Spleen (tissue), 7 donors: ENCODE data around the gene PTPN3.

Experiments used
- CTCF ChIP-seq, 11 experiments: fragments of 200-600 bp in 7 of 11; fragments of 450-650 bp in 4 of 11; sonication (generic) in 4 of 11; IDR thresholded peaks in 8 of 11; conservative IDR thresholded peaks in 3 of 11; 1 replicate in 7 of 11; 2 replicates in 4 of 11; pipeline versions ENCODE4 v1.4.0 to v1.8.0; 2016 to 2021; ENCODE audit warnings: antibody characterized with exemption in 11 of 11, inconsistent platforms in 4 of 11, mild to moderate bottlenecking in 1 of 11
- POLR2A ChIP-seq, 3 donors: fragments of 450-650 bp; IDR thresholded peaks; one replicate each; pipeline ENCODE4 v1.5.1; 2017; ENCODE audit warnings: antibody characterized with exemption in 3 of 3, mild to moderate bottlenecking in 1 of 3
- POLR2AphosphoS5 ChIP-seq, 3 donors: sonication (generic); formaldehyde crosslinking; IDR thresholded peaks; one replicate each; pipeline ENCODE4 v1.5.1; 2017; ENCODE audit warnings: antibody characterized with exemption in 3 of 3
- donor health status: DM: no; HTN: no; CAD: no; lungs with moderate emphysema.
- donor health status: DM: no; HTN: no; CAD: no.
- donor health status: DM: no; HTN: no; CAD: no.

DNA sequence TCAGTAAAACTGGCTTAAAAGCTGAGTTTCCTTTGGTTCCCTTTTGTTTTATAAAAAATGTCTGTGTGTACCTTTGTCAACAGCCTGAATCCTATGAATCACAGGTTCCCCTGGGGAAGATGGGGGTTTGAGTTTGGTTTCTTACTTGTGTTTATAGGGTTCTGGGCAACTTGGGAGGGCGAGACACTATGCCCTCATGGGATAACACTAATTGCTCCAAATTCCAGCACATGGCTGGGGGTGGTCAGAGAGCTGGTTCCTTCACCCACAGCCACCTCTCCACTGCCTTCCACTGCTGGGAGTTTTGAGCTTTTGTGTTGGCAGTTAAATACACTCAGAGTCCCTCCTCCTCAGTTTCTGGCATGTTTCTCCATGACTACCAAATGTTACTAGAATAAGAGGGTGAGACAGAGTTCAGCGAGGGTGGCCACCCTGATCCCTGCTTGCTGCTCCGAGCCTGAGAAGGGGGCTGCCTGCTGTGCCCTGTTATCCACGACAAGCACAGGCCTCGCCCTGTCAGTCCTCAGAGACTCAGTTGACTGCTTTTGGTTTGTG, 94.3 kb downstream of the PTPN3 start:
- no peak for TF ChIP-seq CTCF (IDR thresholded peaks at IDR 0.05 in 8 of 11, conservative IDR thresholded peaks at IDR 0.05 in 3 of 11)
- no peak for TF ChIP-seq POLR2AphosphoS5 (IDR thresholded peaks at IDR 0.05)
- no peak for TF ChIP-seq POLR2A (IDR thresholded peaks at IDR 0.05)
